Transverse colon (tissue), 4 donors: ENCODE data around the gene TMEM17. TPM values are rescaled to one million over a fixed set of nuclear protein-coding genes. Genes with fewer than 3 reads are reported as not detected.
"Not testable (repeated sequence)": the region's sequence is repeated elsewhere in the genome, so short reads cannot be mapped to it uniquely, and the experiment has no call there.

Source experiments
- DNase-seq: peaks from one replicate; pipeline ENCODE4 v3.0.0-alpha.2; 2019
- H3K27ac ChIP-seq, 4 donors: fragments of 200-600 bp; sonication (generic); 2 replicates each; pipeline ENCODE4 v1.5.1; 2016 to 2018; ENCODE audit warnings: inconsistent platforms in 4 of 4
- H3K27me3 ChIP-seq: fragments of 200-600 bp; sonication (generic); 2 replicates; pipeline ENCODE4 v1.5.1; 2017; ENCODE audit warnings: inconsistent platforms
- H3K36me3 ChIP-seq, 4 donors: fragments of 200-600 bp; sonication (generic); 2 replicates each; pipeline ENCODE4 v1.5.1; 2017 to 2019; ENCODE audit warnings: inconsistent platforms in 4 of 4
- H3K4me1 ChIP-seq, 4 donors: fragments of 200-600 bp; sonication (generic); 2 replicates each; pipeline ENCODE4 v1.5.1; 2017 to 2020; ENCODE audit warnings: inconsistent platforms in 4 of 4
- H3K4me3 ChIP-seq, 4 donors: fragments of 200-600 bp; sonication (generic); 1 replicate in 1 of 4; 2 replicates in 3 of 4; pipeline versions ENCODE4 v1.5.1 to v1.6.1; 2017 to 2019; ENCODE audit warnings: inconsistent platforms in 4 of 4
- H3K9me3 ChIP-seq, 2 donors: fragments of 200-600 bp; sonication (generic); 2 replicates each; pipeline ENCODE4 v1.5.1; 2017 to 2019; ENCODE audit warnings: inconsistent platforms in 2 of 2
- EP300 ChIP-seq: sonication (generic); formaldehyde crosslinking; IDR thresholded peaks from one replicate; pipeline ENCODE4 v1.6.1; 2017; ENCODE audit warnings: antibody characterized with exemption, low read depth
- POLR2A ChIP-seq: fragments of 450-650 bp; IDR thresholded peaks from one replicate; pipeline ENCODE4 v1.6.1; 2016; ENCODE audit warnings: antibody characterized with exemption, mild to moderate bottlenecking, moderate library complexity
- POLR2AphosphoS5 ChIP-seq, 3 donors: sonication (generic); formaldehyde crosslinking; IDR thresholded peaks; one replicate each; pipeline ENCODE4 v1.6.1; 2016; ENCODE audit warnings: antibody characterized with exemption in 3 of 3
- WGBS, 2 donors: methylation state at CpG; one replicate each; pipeline ENCODE4 v1.1.5; 2018; ENCODE audit warnings: low coverage in 1 of 2; 5-methylcytosine and 5-hydroxymethylcytosine counted together
- in situ Hi-C, 4 donors: fragments of 200-750 bp; cut with MboI; loops; one replicate each; pipeline versions ENCODE4 v1.15.0 to v1.15.1; 2017; ENCODE audit warnings: low sequenced_read_pairs in 3 of 4, low pct_ligation_motif_present in 1 of 4, low pct_unique_long_range_greater_than_20kb in 1 of 4
- intact Hi-C: fragments of 100-400 bp; cut with DNase I; formaldehyde crosslinking; loops from one replicate; pipeline ENCODE4 v1.15.1; 2023; ENCODE audit warnings: low total_unique reads
- total RNA-seq, 4 donors: library from RNA; depleted of rRNA; stranded (reverse); fragments of >200 nt; gene quantifications; one replicate each; pipeline ENCODE4 v1.1.0, GENCODE V29; 2016
- TF ChIP-seq, protein P1 (sequence below), 5 experiments: fragments of 200-600 bp in 3 of 5; fragments of 450-650 bp in 2 of 5; sonication (generic) in 3 of 5; IDR thresholded peaks; 1 replicate in 2 of 5; 2 replicates in 3 of 5; pipeline ENCODE4 v1.5.1; 2016 to 2017; ENCODE audit warnings: antibody characterized with exemption in 5 of 5, inconsistent platforms in 3 of 5, mild to moderate bottlenecking in 2 of 5, moderate library complexity in 1 of 5

Gene TMEM17
- total RNA-seq, 4 donors from 2014 or later, result 0.96 to 1.4 TPM; not detected in 2

DNA sequence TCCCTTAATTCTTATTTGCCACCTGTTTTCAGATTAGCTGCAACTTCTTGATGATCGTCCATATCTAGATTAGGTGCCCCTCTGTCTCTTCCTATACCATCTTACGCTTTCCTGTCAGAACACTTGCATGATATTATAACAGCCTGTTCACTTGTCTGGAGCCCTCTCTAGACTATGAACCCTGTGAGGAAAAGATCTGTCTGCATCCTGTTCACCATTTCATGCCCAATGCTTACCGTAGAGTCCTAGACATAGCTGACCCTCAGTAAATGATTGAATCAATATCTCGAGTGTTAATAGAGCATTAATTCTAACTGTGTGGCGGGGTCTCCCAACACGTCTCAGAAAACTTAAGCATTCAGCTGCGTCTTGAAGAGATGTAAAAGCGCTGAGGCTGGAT is 31.8 kb upstream of the TMEM17 start:
- Histone ChIP-seq H3K4me3 (no peak overlapping the region), H3K27me3 (no peaks in the 10 kb centered on the region), H3K36me3 (no peaks in the 10 kb centered on the region), H3K4me1 (peaks cover 0 to 25% (median 13%) of the 10 kb centered on the region in 4 donors), H3K9me3 (no peaks in the 10 kb centered on the region), H3K27ac (no peak overlapping the region)
- intact Hi-C loops (no loop called here), in situ Hi-C loops (no loop called here)
- TF ChIP-seq POLR2AphosphoS5 (IDR thresholded peaks at IDR 0.05) (no peak), EP300 (no peak), POLR2A (no peak)
- TF ChIP-seq, protein P1, sequence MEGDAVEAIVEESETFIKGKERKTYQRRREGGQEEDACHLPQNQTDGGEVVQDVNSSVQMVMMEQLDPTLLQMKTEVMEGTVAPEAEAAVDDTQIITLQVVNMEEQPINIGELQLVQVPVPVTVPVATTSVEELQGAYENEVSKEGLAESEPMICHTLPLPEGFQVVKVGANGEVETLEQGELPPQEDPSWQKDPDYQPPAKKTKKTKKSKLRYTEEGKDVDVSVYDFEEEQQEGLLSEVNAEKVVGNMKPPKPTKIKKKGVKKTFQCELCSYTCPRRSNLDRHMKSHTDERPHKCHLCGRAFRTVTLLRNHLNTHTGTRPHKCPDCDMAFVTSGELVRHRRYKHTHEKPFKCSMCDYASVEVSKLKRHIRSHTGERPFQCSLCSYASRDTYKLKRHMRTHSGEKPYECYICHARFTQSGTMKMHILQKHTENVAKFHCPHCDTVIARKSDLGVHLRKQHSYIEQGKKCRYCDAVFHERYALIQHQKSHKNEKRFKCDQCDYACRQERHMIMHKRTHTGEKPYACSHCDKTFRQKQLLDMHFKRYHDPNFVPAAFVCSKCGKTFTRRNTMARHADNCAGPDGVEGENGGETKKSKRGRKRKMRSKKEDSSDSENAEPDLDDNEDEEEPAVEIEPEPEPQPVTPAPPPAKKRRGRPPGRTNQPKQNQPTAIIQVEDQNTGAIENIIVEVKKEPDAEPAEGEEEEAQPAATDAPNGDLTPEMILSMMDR (IDR thresholded peaks at IDR 0.05), result no peak
- no peak for DNase-seq
- 90 to 96% methylated on average over 2 to 8 of the region's 8 CpGs for WGBS, 2 donors

DNA sequence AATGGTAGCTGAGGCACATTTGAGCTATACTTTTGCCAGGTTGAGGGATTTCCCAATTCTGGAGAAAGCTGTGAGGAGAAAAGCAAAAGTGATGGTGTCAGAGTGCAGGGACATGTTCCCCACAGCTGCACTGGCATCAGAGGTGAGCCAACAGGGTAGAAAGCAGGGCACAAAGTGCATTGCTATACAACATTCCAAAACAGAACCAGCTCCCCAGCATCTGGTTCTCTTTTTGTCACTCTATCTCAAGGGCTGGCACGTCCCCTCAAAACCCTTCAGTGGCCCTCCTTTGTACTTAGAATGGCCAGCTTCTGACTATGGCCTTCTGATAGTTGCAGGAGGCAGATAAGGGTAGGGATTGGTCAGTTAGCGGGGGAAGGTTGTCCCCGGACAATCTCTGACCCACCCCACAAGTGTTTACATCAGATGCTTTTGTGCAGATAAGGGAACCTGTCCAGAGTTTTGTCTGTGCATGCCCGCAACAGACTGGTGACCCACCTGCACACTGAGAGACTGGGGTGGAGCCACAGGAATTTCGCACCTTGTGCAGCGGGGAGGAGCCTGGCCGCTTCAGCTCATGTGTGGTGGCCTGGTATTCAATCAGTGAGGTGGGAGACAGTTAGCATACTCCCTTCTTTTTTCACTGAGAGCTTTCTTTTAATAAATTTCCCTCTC is 31.0 kb upstream of the TMEM17 start:
- Histone ChIP-seq H3K9me3 (no peaks in the 10 kb centered on the region), H3K4me3 (no peak overlapping the region), H3K27ac (no peak overlapping the region), H3K27me3 (no peaks in the 10 kb centered on the region), H3K36me3 (no peaks in the 10 kb centered on the region), H3K4me1 (peaks cover 0 to 24% (median 13%) of the 10 kb centered on the region in 4 donors)
- intact Hi-C loops, result no loop called here
- in situ Hi-C loops, result no loop called here
- TF ChIP-seq EP300, result no peak
- TF ChIP-seq, protein P1 (IDR thresholded peaks at IDR 0.05), result no peak
- TF ChIP-seq POLR2A, result no peak
- no peak for TF ChIP-seq POLR2AphosphoS5 (IDR thresholded peaks at IDR 0.05)
- DNase-seq, result no peak
- 84 to 100% methylated on average over 4 to 7 of the region's 7 CpGs for WGBS, 2 donors

DNA sequence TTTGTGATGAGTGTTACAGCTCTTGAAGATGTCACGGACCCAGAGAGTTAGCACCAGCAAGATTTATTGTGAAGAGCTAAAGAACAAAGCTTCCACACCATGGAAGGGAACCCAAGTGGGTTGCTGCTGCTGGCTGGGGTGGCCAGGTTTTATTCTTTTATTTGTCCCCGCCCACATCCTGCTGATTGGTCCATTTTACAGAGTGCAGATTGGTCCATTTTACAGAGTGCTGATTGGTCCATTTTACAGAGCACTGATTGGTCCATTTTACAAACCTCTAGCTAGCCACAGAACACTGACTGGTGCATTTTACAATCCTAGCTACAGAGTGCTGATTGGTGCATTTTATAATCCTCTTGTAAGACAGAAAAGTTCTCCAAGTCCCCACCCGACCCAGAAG is 29.5 kb upstream of the TMEM17 start:
- H3K4me1 ChIP-seq, in situ Hi-C loops, H3K4me3 ChIP-seq, H3K36me3 ChIP-seq, H3K27ac ChIP-seq, H3K27me3 ChIP-seq, H3K9me3 ChIP-seq, DNase-seq, intact Hi-C loops: not testable (repeated sequence)
- WGBS, 2 donors, result 86 to 87% methylated on average over 1 to 3 of the region's 3 CpGs

DNA sequence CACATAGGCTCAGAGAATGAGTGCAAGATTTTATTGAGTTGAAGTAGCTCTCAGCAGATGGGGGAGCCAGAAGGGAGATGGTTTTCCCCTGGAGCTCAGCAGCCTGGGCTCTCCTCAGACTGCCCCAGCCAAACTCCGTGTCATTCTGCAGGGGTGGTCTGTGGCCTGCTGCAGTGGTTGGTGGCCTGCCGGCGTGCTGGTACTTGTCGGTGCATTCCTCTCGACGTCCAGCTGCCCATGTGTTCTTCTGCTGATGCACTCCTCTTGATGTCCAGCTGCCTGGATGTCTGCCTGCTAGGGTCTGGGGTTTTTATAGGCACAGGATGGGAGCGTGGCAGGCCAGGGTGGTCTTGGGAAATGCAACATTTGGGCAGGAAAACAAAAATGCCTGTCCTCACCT is 25.6 kb upstream of the TMEM17 start:
- intact Hi-C loops (no loop called here), in situ Hi-C loops (no loop called here)
- DNase-seq, result no peak
- H3K4me3 ChIP-seq, result no peak overlapping the region
- H3K27me3 ChIP-seq, result no peaks in the 10 kb centered on the region
- H3K9me3 ChIP-seq, result no peaks in the 10 kb centered on the region
- H3K4me1 ChIP-seq, result no peaks in the 10 kb centered on the region
- no peaks in the 10 kb centered on the region for H3K36me3 ChIP-seq
- TF ChIP-seq POLR2AphosphoS5 (IDR thresholded peaks at IDR 0.05), result no peak
- no peak for TF ChIP-seq POLR2A
- TF ChIP-seq, protein P1 (IDR thresholded peaks at IDR 0.05), result no peak
- no peak for TF ChIP-seq EP300
- H3K27ac ChIP-seq, result no peak overlapping the region
- WGBS, 2 donors, result 82% methylated on average over 7 of the region's 7 CpGs; no CpG with 5 or more reads in 1 of the 2 donors

DNA sequence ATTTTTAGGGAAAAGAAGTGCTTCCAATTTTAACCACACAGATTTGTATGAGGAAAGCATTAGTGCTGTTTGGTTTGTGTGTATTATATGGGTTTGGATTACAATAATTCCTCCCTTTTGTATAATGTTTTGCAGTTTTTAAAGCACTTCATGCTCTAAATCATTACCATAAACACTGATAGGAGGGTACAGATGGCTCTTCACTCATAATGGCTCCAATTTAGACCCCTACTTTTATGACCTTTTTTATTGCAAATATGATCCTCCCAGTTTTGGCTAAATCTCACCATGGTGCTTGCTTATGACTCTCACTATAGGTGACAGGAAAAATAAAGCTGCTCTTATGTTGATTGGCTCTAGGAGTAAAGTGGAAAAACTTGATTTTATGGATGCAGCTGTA is 23.8 kb upstream of the TMEM17 start:
- no peak for TF ChIP-seq POLR2A
- TF ChIP-seq, protein P1 (IDR thresholded peaks at IDR 0.05), result no peak
- no peaks in the 10 kb centered on the region for H3K9me3 ChIP-seq
- H3K4me3 ChIP-seq, result no peak overlapping the region
- H3K36me3 ChIP-seq, result no peaks in the 10 kb centered on the region
- no peak for DNase-seq
- intact Hi-C loops, result no loop called here
- H3K4me1 ChIP-seq, result peaks cover 0 to 7% (median 0%) of the 10 kb centered on the region in 4 donors
- no peaks in the 10 kb centered on the region for H3K27me3 ChIP-seq
- no peak overlapping the region for H3K27ac ChIP-seq
- in situ Hi-C loops, result no loop called here
